HepG2 (cell line): ENCODE measurements around the gene BPIFB2. TPM values are rescaled to one million over a fixed set of nuclear protein-coding genes. Genes with fewer than 3 reads are reported as not detected.
A peak's percentile ranks its signal among the peaks of the same experiment; 100 is the strongest.

ENCODE experiments used
- ATAC-seq: fragments of 200-7000 bp; cut with Tn5 transposase; 3 replicates; pipeline ENCODE4 v1.9.1; 2020; ENCODE audit warnings: mild to moderate bottlenecking, moderate library complexity
- BruUV-seq: library from RNA; stranded (reverse); fragments of 400-500 nt; replicated peaks from 2 replicates; lab custom pipeline; 2021; lab: Mats Ljungman, UMichigan
- CTCF ChIA-PET: fragments of 300-600 bp; formaldehyde crosslinking; extraction: SDS; loops from one replicate; lab custom pipeline; 2021; ENCODE audit warnings: low total read pairs, inconsistent platforms, low intra/inter-chr PET ratio; lab: Yijun Ruan, JAX
- POLR2A ChIA-PET: fragments of 350-600 bp; sonication (Branson Sonifier 250); formaldehyde crosslinking; loops from one replicate; lab custom pipeline; 2020; ENCODE audit warnings: antibody characterized with exemption, inconsistent platforms; lab: Yijun Ruan, JAX
- DNase-seq: peaks from one replicate; pipeline ENCODE4 v3.0.0-alpha.2; 2015; ENCODE audit warnings: low spot score
- FAIRE-seq: peaks from 3 replicates; lab custom pipeline; 2011; peaks lifted over from hg19 to GRCh38; lab: Jason Lieb, UNC
- H2AFZ ChIP-seq: one replicate; pipeline ENCODE4 v1.6.1; 2011; ENCODE audit warnings: low read length, inconsistent platforms
- H3K27ac ChIP-seq: fragments of 300-600 bp; 3 replicates; pipeline ENCODE4 v1.8.0; 2011; ENCODE audit warnings: mixed run types, mild to moderate bottlenecking, mixed read lengths, low read length, inconsistent platforms; ENCODE audit not compliant: insufficient read depth; ENCODE audit errors: extremely low read length
- H3K27me3 ChIP-seq, 2 experiments: fragments of 200-600 bp in 1 of 2; 2 replicates in 1 of 2; 3 replicates in 1 of 2; pipeline versions ENCODE4 v1.6.0 to v1.8.0; 2011; ENCODE audit warnings: low read length in 2 of 2, mild to moderate bottlenecking in 2 of 2, moderate library complexity in 2 of 2, inconsistent platforms in 1 of 2; ENCODE audit not compliant: insufficient read depth in 2 of 2, control insufficient read depth in 1 of 2
- H3K36me3 ChIP-seq, 2 experiments: fragments of 200-600 bp in 1 of 2; replicated peaks in 1 of 2; 2 replicates in 1 of 2; 3 replicates in 1 of 2; pipeline versions ENCODE4 v1.5.1 to v1.8.0; 2011; ENCODE audit warnings: low read length in 2 of 2, inconsistent platforms in 1 of 2; ENCODE audit not compliant: insufficient read depth in 2 of 2, control insufficient read depth in 1 of 2
- H3K4me1 ChIP-seq: 2 replicates; pipeline ENCODE4 v1.5.1; 2012; ENCODE audit warnings: low read length, inconsistent platforms; ENCODE audit not compliant: insufficient read depth
- H3K4me2 ChIP-seq: 2 replicates; pipeline ENCODE4 v1.6.0; 2011; ENCODE audit warnings: low read depth, low read length, inconsistent platforms
- H3K4me3 ChIP-seq, 3 experiments: fragments of 200-600 bp in 1 of 3; sonication (generic), shearing (Covaris generic) in 1 of 3; replicated peaks in 1 of 3; 2 replicates each; pipeline ENCODE4 v1.5.1; 2011 to 2016; ENCODE audit warnings: low read length in 3 of 3, inconsistent platforms in 2 of 3, low read depth in 2 of 3, mild to moderate bottlenecking in 2 of 3, control low read depth in 1 of 3, mixed read lengths in 1 of 3; ENCODE audit not compliant: insufficient read depth in 1 of 3
- H3K79me2 ChIP-seq: one replicate; pipeline ENCODE4 v1.6.1; 2011; ENCODE audit warnings: low read length, inconsistent platforms; ENCODE audit not compliant: insufficient read depth
- H3K9ac ChIP-seq: 2 replicates; pipeline ENCODE4 v1.6.0; 2011; ENCODE audit warnings: mild to moderate bottlenecking, low read depth, low read length, inconsistent platforms; ENCODE audit not compliant: insufficient read depth
- H3K9me3 ChIP-seq: 2 replicates; pipeline ENCODE4 v1.5.1; 2012; ENCODE audit warnings: mild to moderate bottlenecking, low read length
- H4K20me1 ChIP-seq: 2 replicates; pipeline ENCODE4 v1.6.0; 2011; ENCODE audit warnings: inconsistent platforms, mild to moderate bottlenecking, low read length, moderate library complexity; ENCODE audit not compliant: insufficient read depth
- GTF2F1 ChIP-seq: fragments of 150-350 bp; IDR thresholded peaks from 2 replicates; pipeline ENCODE4 v1.6.1; 2014; ENCODE audit warnings: low read length
- HHEX ChIP-seq: IDR thresholded peaks from 2 replicates; pipeline ENCODE4 v1.6.1; 2016; ENCODE audit warnings: control low read depth
- JUND ChIP-seq: sonication (generic); formaldehyde crosslinking; IDR thresholded peaks from 2 replicates; pipeline ENCODE4 v1.8.0; 2022; ENCODE audit warnings: mild to moderate bottlenecking, missing genetic modification reagents
- KDM6A ChIP-seq: IDR thresholded peaks from 2 replicates; pipeline ENCODE4 v1.6.1; 2016; ENCODE audit warnings: low read depth
- PAWR ChIP-seq: sonication (generic); formaldehyde crosslinking; IDR thresholded peaks from 2 replicates; pipeline ENCODE4 v1.4.0; 2020; ENCODE audit warnings: missing genetic modification reagents, mild to moderate bottlenecking, borderline replicate concordance
- SSRP1 ChIP-seq: IDR thresholded peaks from 2 replicates; pipeline ENCODE4 v1.6.1; 2016; ENCODE audit warnings: control low read depth
- ZC3H13 ChIP-seq: sonication (generic); formaldehyde crosslinking; IDR thresholded peaks from 2 replicates; pipeline ENCODE4 v1.8.1; 2023; ENCODE audit warnings: mild to moderate bottlenecking, missing genetic modification reagents, moderate library complexity
- ZNF572 ChIP-seq: sonication (generic); formaldehyde crosslinking; IDR thresholded peaks from 2 replicates; pipeline ENCODE4 v1.5.1; 2020; ENCODE audit warnings: mild to moderate bottlenecking, missing genetic modification reagents
- ZNF777 ChIP-seq: sonication (generic); formaldehyde crosslinking; IDR thresholded peaks from 2 replicates; pipeline ENCODE4 v1.4.0; 2020; ENCODE audit warnings: missing genetic modification reagents
- WGBS: methylation state at CpG from one replicate; pipeline ENCODE4 v1.1.6; 2017; ENCODE audit warnings: low lambda C conversion rate; 5-methylcytosine and 5-hydroxymethylcytosine counted together
- in situ Hi-C: cut with HindIII; loops from 2 replicates; pipeline ENCODE4 v1.10.0; 2017; ENCODE audit warnings: low pct_unique_long_range_greater_than_20kb; ENCODE audit not compliant: extremely low pct_ligation_motif_present
- intact Hi-C: fragments of 100-400 bp; cut with micrococcal nuclease; formaldehyde crosslinking; loops from one replicate; pipeline ENCODE4 v1.10.0; 2022; ENCODE audit not compliant: unreplicated experiment
- polyA plus RNA-seq, 8 experiments: library from polyadenylated mRNA; depleted of rRNA in 3 of 8; stranded (reverse) in 7 of 8; unstranded in 1 of 8; fragments of >200 nt; fragmentation: Illumina TruSeq in 4 of 8; extraction: Trizol in 4 of 8; gene quantifications; 2 replicates each; pipeline versions ENCODE4 v1.2.1 to v1.2.3, GENCODE V29; 2011 to 2016; ENCODE audit warnings: low read depth in 4 of 8, missing spikeins in 1 of 8, mixed read lengths in 1 of 8; ENCODE audit not compliant: insufficient read depth in 1 of 8
- total RNA-seq, 5 experiments: library from RNA; depleted of rRNA; stranded (reverse); fragments of >200 nt; fragmentation: Illumina TruSeq; extraction: Trizol; gene quantifications; 2 replicates each; pipeline ENCODE4 v1.2.3, GENCODE V29; 2016; ENCODE audit warnings: low read depth in 1 of 5
- TF ChIP-seq, protein P1 (sequence below): sonication (generic); formaldehyde crosslinking; IDR thresholded peaks from 2 replicates; pipeline ENCODE4 v1.4.0; 2020; ENCODE audit warnings: missing genetic modification reagents
- TF ChIP-seq, protein P2 (sequence below): sonication (generic); formaldehyde crosslinking; IDR thresholded peaks from 2 replicates; pipeline ENCODE4 v1.4.0; 2020; ENCODE audit warnings: missing genetic modification reagents
- TF ChIP-seq, protein P3 (sequence below): sonication (generic); formaldehyde crosslinking; IDR thresholded peaks from 2 replicates; pipeline ENCODE4 v1.5.0; 2020; ENCODE audit warnings: missing genetic modification reagents

BPIFB2 gene
- total and polyA plus RNA-seq, 2 of the 13 experiments (the other 11 are each of a cell fraction or from before 2014, with no cell fraction given), result 54.5 to 902 TPM

DNA sequence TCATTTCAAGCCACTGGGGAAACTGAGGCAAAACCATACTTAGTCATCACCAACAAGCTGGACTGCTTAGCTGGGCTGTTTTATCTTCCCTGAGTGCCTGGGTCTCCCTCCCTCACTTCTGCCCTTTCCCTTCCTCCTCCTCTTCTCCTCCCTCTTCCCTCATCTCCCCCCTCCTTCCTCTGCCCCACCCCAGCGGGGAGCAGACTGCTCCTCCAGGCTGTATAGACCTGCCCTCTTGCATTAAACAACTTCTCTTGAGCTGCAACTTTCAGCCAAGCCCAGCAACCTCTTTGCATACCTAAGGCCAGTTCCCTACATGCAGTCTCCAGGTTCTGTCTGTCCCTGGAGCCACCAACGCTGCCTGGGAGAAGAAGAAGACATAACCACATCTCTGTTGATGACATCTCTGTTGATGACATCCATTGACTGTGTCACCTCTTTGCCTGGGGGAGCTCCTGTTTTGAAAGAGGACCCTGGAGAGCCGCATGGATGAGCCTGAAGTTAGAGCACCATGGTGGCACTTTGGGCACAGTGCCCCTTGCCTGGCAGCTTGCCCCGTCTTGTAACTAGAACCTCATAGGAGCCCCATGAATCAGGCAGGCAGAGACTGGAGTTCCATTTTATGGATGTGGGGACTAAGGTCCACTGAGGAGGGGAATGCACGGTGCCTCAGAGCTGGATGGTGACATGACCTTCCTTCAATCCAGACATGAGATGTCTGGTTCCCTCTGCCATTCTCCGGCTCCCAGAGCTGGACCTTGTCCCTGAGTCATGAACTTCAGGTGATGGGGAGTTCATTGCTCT is 16.1 kb downstream of the BPIFB2 start (continued):
- TF ChIP-seq, protein P1, sequence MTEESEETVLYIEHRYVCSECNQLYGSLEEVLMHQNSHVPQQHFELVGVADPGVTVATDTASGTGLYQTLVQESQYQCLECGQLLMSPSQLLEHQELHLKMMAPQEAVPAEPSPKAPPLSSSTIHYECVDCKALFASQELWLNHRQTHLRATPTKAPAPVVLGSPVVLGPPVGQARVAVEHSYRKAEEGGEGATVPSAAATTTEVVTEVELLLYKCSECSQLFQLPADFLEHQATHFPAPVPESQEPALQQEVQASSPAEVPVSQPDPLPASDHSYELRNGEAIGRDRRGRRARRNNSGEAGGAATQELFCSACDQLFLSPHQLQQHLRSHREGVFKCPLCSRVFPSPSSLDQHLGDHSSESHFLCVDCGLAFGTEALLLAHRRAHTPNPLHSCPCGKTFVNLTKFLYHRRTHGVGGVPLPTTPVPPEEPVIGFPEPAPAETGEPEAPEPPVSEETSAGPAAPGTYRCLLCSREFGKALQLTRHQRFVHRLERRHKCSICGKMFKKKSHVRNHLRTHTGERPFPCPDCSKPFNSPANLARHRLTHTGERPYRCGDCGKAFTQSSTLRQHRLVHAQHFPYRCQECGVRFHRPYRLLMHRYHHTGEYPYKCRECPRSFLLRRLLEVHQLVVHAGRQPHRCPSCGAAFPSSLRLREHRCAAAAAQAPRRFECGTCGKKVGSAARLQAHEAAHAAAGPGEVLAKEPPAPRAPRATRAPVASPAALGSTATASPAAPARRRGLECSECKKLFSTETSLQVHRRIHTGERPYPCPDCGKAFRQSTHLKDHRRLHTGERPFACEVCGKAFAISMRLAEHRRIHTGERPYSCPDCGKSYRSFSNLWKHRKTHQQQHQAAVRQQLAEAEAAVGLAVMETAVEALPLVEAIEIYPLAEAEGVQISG (CRISPR knock-in tag), result no peak
- TF ChIP-seq JUND (CRISPR knock-in tag) (no peak), ZNF777 (CRISPR knock-in tag) (no peak)
- TF ChIP-seq, protein P2, sequence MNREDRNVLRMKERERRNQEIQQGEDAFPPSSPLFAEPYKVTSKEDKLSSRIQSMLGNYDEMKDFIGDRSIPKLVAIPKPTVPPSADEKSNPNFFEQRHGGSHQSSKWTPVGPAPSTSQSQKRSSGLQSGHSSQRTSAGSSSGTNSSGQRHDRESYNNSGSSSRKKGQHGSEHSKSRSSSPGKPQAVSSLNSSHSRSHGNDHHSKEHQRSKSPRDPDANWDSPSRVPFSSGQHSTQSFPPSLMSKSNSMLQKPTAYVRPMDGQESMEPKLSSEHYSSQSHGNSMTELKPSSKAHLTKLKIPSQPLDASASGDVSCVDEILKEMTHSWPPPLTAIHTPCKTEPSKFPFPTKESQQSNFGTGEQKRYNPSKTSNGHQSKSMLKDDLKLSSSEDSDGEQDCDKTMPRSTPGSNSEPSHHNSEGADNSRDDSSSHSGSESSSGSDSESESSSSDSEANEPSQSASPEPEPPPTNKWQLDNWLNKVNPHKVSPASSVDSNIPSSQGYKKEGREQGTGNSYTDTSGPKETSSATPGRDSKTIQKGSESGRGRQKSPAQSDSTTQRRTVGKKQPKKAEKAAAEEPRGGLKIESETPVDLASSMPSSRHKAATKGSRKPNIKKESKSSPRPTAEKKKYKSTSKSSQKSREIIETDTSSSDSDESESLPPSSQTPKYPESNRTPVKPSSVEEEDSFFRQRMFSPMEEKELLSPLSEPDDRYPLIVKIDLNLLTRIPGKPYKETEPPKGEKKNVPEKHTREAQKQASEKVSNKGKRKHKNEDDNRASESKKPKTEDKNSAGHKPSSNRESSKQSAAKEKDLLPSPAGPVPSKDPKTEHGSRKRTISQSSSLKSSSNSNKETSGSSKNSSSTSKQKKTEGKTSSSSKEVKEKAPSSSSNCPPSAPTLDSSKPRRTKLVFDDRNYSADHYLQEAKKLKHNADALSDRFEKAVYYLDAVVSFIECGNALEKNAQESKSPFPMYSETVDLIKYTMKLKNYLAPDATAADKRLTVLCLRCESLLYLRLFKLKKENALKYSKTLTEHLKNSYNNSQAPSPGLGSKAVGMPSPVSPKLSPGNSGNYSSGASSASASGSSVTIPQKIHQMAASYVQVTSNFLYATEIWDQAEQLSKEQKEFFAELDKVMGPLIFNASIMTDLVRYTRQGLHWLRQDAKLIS (CRISPR knock-in tag), result 0 out of 2 replicates have a peak, but pooled peaks have one; percentile 46

DNA sequence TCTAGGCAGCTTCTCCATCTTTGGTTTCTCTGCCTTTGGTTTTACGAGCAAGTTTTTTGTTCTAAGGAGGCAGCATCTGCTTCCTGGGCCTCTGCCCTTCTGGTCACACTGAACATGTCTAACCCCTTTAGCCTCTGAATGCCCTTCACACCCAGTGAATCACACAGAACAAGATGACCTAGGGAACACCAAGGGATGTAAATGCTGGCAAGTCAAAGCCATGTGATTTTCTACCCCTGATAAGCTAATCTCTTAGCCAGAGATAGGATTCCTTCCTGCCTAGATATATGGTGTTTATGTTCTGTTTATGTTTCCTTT is 16.7 kb downstream of the BPIFB2 start:
- in situ Hi-C loops (no loop called here), intact Hi-C loops (no loop called here)
- Histone ChIP-seq H3K27ac (no peak overlapping the region), H2AFZ (no peak overlapping the region), H3K27me3 (peaks cover 0 to 6% of the 10 kb centered on the region in 2 experiments; a peak in 2 of 5 replicates), H3K79me2 (no peaks in the 10 kb centered on the region), H3K4me2 (no peak overlapping the region), H3K9ac (no peak overlapping the region), H4K20me1 (peaks cover 36% of the 10 kb centered on the region; the same call in 1 of the 2 replicates), H3K4me3 (no peak overlapping the region), H3K4me1 (peaks cover 20% of the 10 kb centered on the region), H3K36me3 (peaks cover 23 to 39% of the 10 kb centered on the region in 2 experiments), H3K9me3 (no peaks in the 10 kb centered on the region)
- ATAC-seq, result no peak
- DNase-seq, result no peak
- CTCF ChIA-PET, result no interaction called here
- WGBS, result 85% methylated on average over 1 of the region's 1 CpG
- BruUV-seq, result no TSS peak
- POLR2A ChIA-PET, result interaction anchor here (0.5 to 2.5 kb wide), 4 partner anchors 10 to 307 kb away, joined by 3 to 8 read pairs (median 3); partner anchors contain the start of gene BPIFB2
- no peak for FAIRE-seq
- no peak for TF ChIP-seq KDM6A (CRISPR knock-in tag)
- peak; percentile 95; the same call in 1 of the 2 replicates for TF ChIP-seq ZC3H13 (CRISPR knock-in tag)
- TF ChIP-seq PAWR (CRISPR knock-in tag), result no peak
- TF ChIP-seq HHEX (CRISPR knock-in tag), result no peak
- TF ChIP-seq, protein P3, sequence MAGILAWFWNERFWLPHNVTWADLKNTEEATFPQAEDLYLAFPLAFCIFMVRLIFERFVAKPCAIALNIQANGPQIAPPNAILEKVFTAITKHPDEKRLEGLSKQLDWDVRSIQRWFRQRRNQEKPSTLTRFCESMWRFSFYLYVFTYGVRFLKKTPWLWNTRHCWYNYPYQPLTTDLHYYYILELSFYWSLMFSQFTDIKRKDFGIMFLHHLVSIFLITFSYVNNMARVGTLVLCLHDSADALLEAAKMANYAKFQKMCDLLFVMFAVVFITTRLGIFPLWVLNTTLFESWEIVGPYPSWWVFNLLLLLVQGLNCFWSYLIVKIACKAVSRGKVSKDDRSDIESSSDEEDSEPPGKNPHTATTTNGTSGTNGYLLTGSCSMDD (CRISPR knock-in tag), result no peak
- TF ChIP-seq SSRP1 (CRISPR knock-in tag), result 0 out of 2 replicates have a peak, but pooled peaks have one; percentile 16
- no peak for TF ChIP-seq GTF2F1
- no peak for TF ChIP-seq ZNF572
